ELR (cell line): Measurements from ENCODE around the gene CLEC4C.
A peak's percentile ranks its signal among the peaks of the same experiment; 100 is the strongest.

Source experiments
- DNase-seq: peaks from one replicate; pipeline ENCODE4 v3.0.0-alpha.2; 2015; ENCODE audit warnings: low read depth

CLEC4C gene

DNA sequence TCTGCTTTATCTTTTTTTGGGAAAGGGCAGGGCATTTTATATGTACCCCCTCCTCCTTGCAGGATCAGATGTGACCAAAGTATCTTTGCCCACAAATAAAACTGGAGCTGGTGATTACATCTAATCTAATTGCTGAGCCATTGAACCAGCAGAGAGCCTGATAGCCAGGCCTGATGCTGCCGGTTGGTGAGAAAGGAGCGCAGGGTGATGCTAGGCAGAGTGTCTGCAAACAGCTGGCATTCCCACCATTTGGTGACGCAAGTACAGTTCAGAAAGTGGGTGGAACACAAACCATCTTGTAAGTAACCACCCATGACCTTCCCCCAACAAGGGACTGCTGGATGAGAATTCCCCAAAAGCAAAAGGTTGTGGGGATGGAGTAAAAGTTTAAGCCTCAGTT lies 23.2 kb downstream of the CLEC4C start:
- no peak for DNase-seq

DNA sequence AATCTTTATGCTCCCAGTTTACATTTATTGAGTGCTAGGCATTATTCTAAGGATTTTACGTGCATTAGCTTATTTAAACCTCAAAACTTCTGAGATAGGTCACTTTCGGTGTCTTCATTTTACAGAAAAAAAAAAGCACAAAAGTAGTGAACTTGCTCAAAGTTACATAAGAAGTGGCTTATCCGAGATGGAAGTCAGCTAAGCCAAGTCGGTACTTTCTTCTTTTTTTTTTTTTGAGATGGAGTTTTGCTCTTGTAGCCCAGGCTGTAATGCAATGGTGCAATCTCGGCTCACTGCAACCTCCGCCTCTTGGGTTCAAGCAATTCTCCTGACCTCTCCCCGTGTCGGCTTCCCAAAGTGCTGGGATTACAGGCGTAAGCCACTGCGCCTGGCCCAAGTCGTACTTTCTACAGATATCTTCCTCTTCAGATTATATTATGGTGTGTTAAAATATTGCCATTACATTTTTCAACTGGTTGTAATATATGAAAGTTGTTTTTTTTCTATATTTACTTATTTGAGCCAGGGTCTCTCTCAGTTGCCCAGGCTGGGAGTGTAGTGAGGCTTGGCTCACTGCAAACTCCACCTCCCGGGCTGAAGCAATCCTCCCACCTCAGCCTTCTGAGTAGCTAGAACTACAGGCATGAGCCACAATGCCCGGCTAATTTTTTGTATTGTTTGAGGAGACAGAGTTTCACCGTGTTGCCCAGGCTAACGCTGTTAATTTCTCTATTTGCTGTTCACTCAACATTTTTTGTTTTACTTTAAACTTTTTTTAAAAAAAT lies 27.0 kb downstream of the CLEC4C start:
- no peak for DNase-seq

DNA sequence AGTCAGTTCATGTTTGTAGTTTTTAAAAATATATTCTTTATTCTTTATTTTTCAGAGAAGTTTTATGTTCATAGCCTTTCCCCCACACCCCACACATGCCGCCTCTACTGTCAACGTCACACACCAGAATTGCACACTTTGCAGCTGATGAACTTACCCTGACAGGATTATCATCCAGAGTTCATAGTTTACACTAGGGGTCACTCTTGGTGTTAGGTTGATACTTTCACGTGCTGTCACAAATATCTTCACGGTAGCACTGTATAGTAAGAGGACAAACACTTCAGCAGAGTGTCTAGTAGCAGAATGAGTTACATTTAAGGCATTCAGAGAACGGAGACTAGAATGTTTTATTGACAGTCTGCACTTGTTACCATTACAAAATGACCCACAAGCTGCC lies 30.8 kb downstream of the CLEC4C start:
- DNase-seq: peak; percentile 19

DNA sequence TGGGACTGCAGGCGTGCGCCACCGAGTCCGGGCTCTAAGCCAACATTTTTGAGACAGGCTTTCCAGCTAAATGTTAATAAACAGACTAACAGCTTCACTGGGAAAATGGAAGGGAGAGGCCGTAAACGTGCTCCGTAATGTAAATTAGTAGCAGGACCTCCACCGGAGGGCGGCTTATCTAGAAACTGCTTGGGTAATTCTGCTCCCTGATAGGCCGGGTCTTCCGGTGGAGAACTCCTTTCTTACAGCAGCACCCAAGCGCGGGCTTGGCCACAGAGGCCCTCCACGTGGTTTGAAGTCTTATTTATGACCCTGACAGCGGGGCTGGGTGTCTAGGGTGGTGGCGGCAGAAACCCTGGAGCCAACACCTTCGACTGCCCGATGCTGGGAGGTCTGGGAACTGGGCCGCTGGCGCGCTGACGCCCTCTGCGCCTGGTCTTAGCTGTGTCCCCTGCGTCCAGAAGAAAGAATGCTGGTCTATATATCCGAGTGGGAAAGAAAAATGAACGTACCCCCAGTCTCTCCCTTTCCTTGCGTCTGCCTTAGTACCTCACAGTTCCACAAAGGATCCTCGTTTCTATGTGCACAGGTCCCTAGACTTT lies 34.2 kb downstream of the CLEC4C start:
- no peak for DNase-seq

DNA sequence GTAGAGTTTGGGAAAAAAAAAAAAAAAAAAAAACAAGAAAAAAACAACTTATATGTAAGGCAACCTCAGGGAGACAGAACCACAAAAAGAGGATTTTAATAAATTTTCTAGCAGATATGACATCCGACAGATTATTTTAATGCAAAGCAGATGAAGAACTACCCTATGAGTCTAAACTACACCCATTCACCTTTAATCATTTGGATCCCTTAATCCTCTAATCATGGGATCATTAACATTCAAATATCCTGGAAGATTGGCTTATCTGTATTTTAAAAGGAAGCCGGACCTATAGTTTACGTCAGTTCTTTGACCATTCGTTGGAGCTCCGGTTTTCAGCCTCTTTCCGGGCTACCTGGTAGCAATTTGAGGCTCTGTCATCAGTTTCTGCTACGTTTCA lies 36.0 kb downstream of the CLEC4C start, which contains the start of gene DPPA3:
Gene DPPA3, plus strand, starts transcription at position 301 of the 400 bp plus-strand sequence. CDS start 138 bp downstream, outside the sequence.
- no peak for DNase-seq

DNA sequence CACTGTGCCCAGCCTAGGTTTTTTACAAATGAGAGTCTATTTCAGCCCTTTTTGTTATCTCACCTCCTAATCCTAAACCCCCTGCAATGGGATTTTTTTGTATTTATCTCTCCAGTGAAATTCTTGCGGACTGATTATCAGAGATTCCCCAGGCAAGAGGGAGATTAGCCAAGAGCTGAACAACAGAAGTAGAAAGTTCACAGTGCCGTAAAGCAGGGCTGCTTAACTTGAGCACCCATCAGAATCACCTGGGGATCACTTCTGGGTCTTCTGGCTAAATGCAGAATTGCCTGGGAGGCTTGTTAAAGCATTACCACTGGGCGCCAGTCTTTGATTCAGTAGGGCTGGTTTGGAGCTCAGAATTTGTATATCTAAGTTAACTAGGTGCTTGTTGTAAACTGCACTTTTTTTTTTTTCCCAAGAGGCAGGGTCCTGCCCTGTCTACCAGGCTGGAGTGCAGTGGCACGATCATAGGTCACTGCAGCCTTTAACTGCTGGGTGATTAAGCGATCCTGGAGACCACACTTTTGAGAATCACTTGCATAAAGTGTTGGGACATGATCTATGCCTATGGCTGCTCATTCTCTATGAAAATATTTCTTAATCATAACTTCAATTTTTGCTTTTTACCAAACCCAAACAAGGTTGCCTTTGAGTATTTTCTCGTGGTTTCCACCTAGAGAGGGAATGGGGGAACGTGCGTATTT lies 37.1 kb downstream of the CLEC4C start:
- DNase-seq: no peak

DNA sequence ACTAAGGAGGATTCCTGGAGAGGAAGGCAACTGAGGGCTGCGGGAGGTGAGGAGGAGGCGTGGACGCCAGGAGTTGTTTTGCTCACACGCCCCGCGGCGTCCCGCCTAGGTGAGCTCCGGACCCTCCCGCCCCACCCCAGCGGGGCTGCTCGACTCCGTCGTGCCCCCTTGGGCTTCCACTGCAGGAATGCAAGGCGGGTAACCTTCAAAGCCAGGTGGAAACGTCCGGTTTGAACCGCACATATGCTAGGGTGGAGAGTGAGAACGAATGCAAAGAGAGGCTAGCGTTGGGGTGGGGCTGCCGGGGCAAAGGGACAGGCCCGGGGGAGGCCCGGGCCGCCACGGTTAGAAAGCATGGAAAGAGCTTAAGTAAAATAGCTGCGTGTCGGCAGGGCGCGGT lies 41.3 kb downstream of the CLEC4C start:
- DNase-seq: no peak

DNA sequence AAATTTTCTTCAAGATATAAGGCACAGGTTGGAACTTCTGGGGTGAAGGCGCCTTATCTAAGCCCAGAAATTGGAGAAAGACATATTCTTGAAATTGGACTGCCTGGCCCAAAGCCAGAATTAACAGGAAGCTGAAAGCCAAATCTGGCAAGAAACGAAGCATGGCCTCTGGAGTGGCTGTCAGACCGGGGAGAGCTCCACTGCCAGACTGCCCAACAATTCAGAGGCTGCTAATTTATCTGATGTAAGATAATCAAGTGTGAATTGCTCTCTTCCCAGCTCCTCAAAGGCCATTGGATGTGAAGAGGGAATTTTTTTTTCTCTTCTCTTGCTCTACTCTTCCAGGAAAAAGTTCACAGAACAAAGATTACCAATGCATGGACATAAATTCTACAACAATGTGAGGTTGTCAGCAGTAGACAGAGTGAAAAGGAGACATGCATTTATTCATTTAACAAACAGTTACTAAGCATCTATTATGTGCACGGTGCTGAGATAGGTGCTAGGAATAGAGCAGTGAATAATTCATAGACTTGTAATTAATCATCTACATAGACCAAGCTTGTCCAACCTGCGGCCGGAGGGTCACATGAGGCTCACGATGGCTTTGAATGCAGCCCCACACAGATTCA lies 51.5 kb downstream of the CLEC4C start, which contains the start of gene GDF3:
Gene GDF3, minus strand, starts transcription at position 210 of the 632 bp plus-strand sequence. Its CDS starts 47 bp downstream, at position 163.
- DNase-seq: no peak

DNA sequence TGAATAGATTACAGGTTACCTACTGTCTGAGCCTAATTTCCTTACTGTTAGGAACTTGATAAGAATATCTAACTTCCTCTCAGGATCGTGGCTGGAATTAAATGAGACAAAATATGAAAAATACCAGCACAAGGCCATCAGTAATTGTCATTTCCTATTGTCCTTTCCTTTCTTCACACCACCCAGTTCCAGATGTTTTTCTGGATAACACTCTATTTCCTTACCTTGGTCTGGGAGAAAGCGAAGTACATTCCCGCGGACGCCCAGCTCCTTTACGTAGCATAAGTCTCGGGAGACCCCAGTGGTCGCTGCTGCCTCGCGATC lies 52.0 kb downstream of the CLEC4C start:
- DNase-seq: no peak

DNA sequence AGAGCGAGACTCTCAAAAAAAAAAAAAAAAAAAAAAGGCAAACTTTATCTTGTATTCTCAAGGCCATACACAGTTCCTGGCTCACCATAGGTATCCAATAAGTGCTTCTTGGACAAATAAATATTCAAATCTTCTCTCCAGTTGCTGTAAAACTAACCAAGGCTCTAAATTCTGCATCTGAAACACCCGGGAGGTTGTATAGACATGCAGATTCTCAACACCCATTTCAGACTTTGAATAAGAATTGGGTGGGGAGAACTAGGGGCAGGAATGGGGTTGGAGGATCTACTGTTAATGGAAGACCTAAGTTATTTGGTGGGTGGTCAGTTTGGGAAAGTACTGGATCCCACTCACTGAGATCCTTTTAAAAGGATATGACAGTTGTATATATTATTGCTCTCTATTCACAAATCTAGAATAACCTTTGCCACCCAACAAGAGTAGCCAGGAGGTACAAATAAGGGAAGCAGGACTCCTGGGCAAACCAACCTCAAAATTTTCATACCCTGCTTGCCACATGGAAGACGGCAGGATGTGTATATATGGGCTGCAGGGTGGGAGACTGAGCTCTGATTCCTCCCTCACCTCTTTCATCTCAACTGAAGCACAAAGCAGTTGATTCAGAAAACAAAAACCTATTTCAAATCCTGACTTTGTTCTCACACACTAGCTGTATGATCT lies 52.5 kb downstream of the CLEC4C start:
- DNase-seq: no peak

DNA sequence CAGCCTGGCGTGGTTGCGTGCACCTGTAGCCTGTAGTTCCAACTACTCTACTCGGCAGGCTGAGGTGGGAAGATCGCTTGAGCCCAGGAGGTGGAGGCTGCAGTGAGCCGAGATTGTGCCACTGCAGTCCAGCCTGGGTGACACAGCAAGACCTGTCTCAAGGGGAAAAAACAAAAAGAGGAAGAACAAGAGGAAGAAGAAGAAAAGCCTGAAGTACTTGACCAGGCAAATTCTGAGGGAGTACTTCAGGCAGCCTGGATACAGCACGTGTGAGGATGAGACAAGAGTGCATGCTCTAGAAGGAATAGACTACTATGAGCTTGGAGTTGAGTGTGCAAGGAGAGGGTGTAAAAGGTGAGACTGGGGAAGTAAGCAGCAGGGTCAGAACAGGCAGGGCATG lies 53.4 kb downstream of the CLEC4C start:
- no peak for DNase-seq

DNA sequence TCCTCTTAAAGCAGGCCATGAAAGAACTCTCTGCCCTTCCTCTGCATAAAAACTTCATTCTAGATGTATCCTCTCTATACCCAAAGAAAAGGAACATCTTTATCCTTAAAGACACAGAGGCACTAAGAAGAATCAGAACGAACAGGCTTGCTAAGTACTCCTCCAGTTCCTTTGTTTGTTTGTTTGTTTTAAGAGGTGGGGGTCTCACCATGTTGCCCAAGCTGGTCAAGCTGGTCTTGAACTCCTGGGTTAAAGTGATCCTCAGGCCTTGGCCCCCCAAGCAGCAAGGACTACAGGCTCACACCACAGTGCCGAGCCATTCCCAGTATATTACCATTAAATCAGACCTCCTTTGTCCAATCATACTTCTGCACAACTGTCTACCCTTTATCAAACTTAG lies 65.6 kb downstream of the CLEC4C start:
- no peak for DNase-seq
